ENCODE measurements around the gene PPME1. TPM values are rescaled to one million over a fixed set of nuclear protein-coding genes. Genes with fewer than 3 reads are reported as not detected.

The PPME1 gene
- total and polyA plus RNA-seq, 2 donors (not counting 1 experiment from before 2014, with no cell fraction given) = 11.2 to 23.6 TPM

GRCh38 chr11:74141241-74141695, 29.8 kb upstream of the PPME1 start:
- peaks cover 2% of the 10 kb centered on the region for H3K9me3 Mint-ChIP-seq (ENCODE audit: insufficient read depth)
- Histone ChIP-seq H3K4me2 (replicated peaks; ENCODE audit: low read depth, low read length, poor library complexity, severe bottlenecking) (no peak overlapping the region), H3K9ac (ENCODE audit: low read length) (no peak overlapping the region), H4K20me1 (ENCODE audit: control insufficient read depth, insufficient read depth, low read length, poor library complexity, severe bottlenecking) (no peaks in the 10 kb centered on the region), H3K4me3 (ENCODE audit: control extremely low read depth in 1 of 5, extremely low read depth in 1 of 5, insufficient read depth in 1 of 5, low read depth in 2 of 5, low read length in 4 of 5) (no peak overlapping the region), H2AFZ (ENCODE audit: insufficient read depth, low read depth, low read length, poor library complexity, severe bottlenecking) (no peak overlapping the region), H3K36me3 (replicated peaks in 1 of 2; ENCODE audit: control extremely low read depth in 1 of 2, control insufficient read depth in 1 of 2, extremely low read depth in 1 of 2, insufficient read depth in 2 of 2, low read length in 1 of 2) (peaks cover 10 to 17% of the 10 kb centered on the region in 2 experiments), H3K79me2 (ENCODE audit: control insufficient read depth, insufficient read depth, low read length) (no peaks in the 10 kb centered on the region), H3K27me3 (replicated peaks in 1 of 4; ENCODE audit: control extremely low read depth in 1 of 4, control insufficient read depth in 3 of 4, insufficient read depth in 4 of 4, low read length in 3 of 4) (no peaks in the 10 kb centered on the region), H3K27ac (ENCODE audit: low read length in 2 of 2) (no peak overlapping the region), H3K4me1 (ENCODE audit: control insufficient read depth in 2 of 2, insufficient read depth in 2 of 2, low read length in 2 of 2) (no peaks in the 10 kb centered on the region), H3K9me3 (ENCODE audit: control extremely low read depth in 1 of 3, control insufficient read depth in 2 of 3, insufficient read depth in 1 of 3, low read length in 2 of 3) (no peaks in the 10 kb centered on the region)
- ATAC-seq (ENCODE audit: low read depth) (no peak), DNase-seq (no peak)
- H3K27ac Mint-ChIP-seq = no peak overlapping the region
- CTCF ChIA-PET = no interaction called here
- POLR2A ChIA-PET = no interaction called here
- peaks cover 4% of the 10 kb centered on the region for H3K4me1 Mint-ChIP-seq
- no peak overlapping the region for H3K4me3 Mint-ChIP-seq
- H3K27me3 Mint-ChIP-seq = no peaks in the 10 kb centered on the region
- intact Hi-C loops (cut with micrococcal nuclease) = no loop called here
- no peak for TF ChIP-seq CTCF (IDR thresholded peaks at IDR 0.05)
- no peak for TF ChIP-seq EZH2 (IDR thresholded peaks at IDR 0.05; ENCODE audit: borderline replicate concordance, insufficient read depth, low read depth, low read length, poor library complexity, severe bottlenecking)
- WGBS (ENCODE audit: insufficient coverage) = 100% methylated on average over 1 of the region's 2 CpGs

- H3K79me2 ChIP-seq (ENCODE audit: control insufficient read depth, insufficient read depth, low read length) = no peaks in the 10 kb centered on the region
- H3K9me3 Mint-ChIP-seq (ENCODE audit: insufficient read depth) = peaks cover 2% of the 10 kb centered on the region
- no peak overlapping the region for H3K27ac ChIP-seq (ENCODE audit: low read length in 2 of 2)
- H3K9me3 ChIP-seq (ENCODE audit: control extremely low read depth in 1 of 3, control insufficient read depth in 2 of 3, insufficient read depth in 1 of 3, low read length in 2 of 3) = no peaks in the 10 kb centered on the region
- H3K27me3 ChIP-seq (replicated peaks in 1 of 4; ENCODE audit: control extremely low read depth in 1 of 4, control insufficient read depth in 3 of 4, insufficient read depth in 4 of 4, low read length in 3 of 4) = no peaks in the 10 kb centered on the region
- H3K4me1 Mint-ChIP-seq = peaks cover 4% of the 10 kb centered on the region
- no peak for ATAC-seq (ENCODE audit: low read depth)
- ChIA-PET POLR2A (no interaction called here), CTCF (no interaction called here)
- H3K4me1 ChIP-seq (ENCODE audit: control insufficient read depth in 2 of 2, insufficient read depth in 2 of 2, low read length in 2 of 2) = no peaks in the 10 kb centered on the region
- DNase-seq = no peak
- no peak overlapping the region for H3K4me2 ChIP-seq (replicated peaks; ENCODE audit: low read depth, low read length, poor library complexity, severe bottlenecking)
- H3K27me3 Mint-ChIP-seq = no peaks in the 10 kb centered on the region
- intact Hi-C loops (cut with micrococcal nuclease) = no loop called here
- TF ChIP-seq CTCF (IDR thresholded peaks at IDR 0.05) (no peak), EZH2 (IDR thresholded peaks at IDR 0.05; ENCODE audit: borderline replicate concordance, insufficient read depth, low read depth, low read length, poor library complexity, severe bottlenecking) (no peak)
- no peak overlapping the region for H3K4me3 ChIP-seq (ENCODE audit: control extremely low read depth in 1 of 5, extremely low read depth in 1 of 5, insufficient read depth in 1 of 5, low read depth in 2 of 5, low read length in 4 of 5)
- WGBS (ENCODE audit: insufficient coverage) = 100% methylated on average over 1 of the region's 3 CpGs
- H3K27ac Mint-ChIP-seq = no peak overlapping the region
- no peak overlapping the region for H3K4me3 Mint-ChIP-seq
- H3K9ac ChIP-seq (ENCODE audit: low read length) = no peak overlapping the region
- no peaks in the 10 kb centered on the region for H4K20me1 ChIP-seq (ENCODE audit: control insufficient read depth, insufficient read depth, low read length, poor library complexity, severe bottlenecking)
- no peak overlapping the region for H2AFZ ChIP-seq (ENCODE audit: insufficient read depth, low read depth, low read length, poor library complexity, severe bottlenecking)
- peaks cover 10 to 14% of the 10 kb centered on the region in 2 experiments for H3K36me3 ChIP-seq (replicated peaks in 1 of 2; ENCODE audit: control extremely low read depth in 1 of 2, control insufficient read depth in 1 of 2, extremely low read depth in 1 of 2, insufficient read depth in 2 of 2, low read length in 1 of 2)
Measured at GRCh38 chr11:74141908-74142307, 29.2 kb upstream of the PPME1 start.

Measured in B cell (primary cell).